Body of pancreas (tissue), 4 donors: ENCODE data around the gene GDPD2.

Experiments
- CTCF ChIP-seq, 7 experiments: fragments of 450-650 bp in 4 of 7; fragments of 200-600 bp in 3 of 7; sonication (generic) in 3 of 7; IDR thresholded peaks; one replicate each; pipeline ENCODE4 v1.5.1; 2016 to 2019; ENCODE audit warnings: antibody characterized with exemption in 7 of 7
- POLR2A ChIP-seq, 3 donors: fragments of 450-650 bp; IDR thresholded peaks; one replicate each; pipeline ENCODE4 v1.6.1; 2016; ENCODE audit warnings: antibody characterized with exemption in 3 of 3, mild to moderate bottlenecking in 2 of 3

GRCh38 chrX:70479922-70480659, 57.0 kb downstream of the GDPD2 start:
- TF ChIP-seq CTCF (IDR thresholded peaks at IDR 0.05) (no peak), POLR2A (IDR thresholded peaks at IDR 0.05) (peak in 1 of 3 donors; percentile 18)
